Activated B cell treated with CpG ODN at 0.5 μM for 24 hours (primary cell): Measurements from ENCODE around the gene PDGFRB. TPM values are rescaled to one million over a fixed set of nuclear protein-coding genes. Genes with fewer than 3 reads are reported as not detected.

Experiments used
- ATAC-seq: fragments of 200-7000 bp; cut with Tn5 transposase; one replicate; pipeline ENCODE4 v1.10.0; 2021; ENCODE audit warnings: low read depth, mild to moderate bottlenecking, moderate library complexity
- CTCF ChIA-PET: fragments of 350-600 bp; sonication (Branson Sonifier 250); formaldehyde crosslinking; loops from one replicate; lab custom pipeline; 2021; ENCODE audit warnings: antibody characterized with exemption; lab: Charles Lee
- POLR2A ChIA-PET: fragments of 350-600 bp; sonication (Branson Sonifier 250); formaldehyde crosslinking; loops from one replicate; lab custom pipeline; 2021; ENCODE audit warnings: antibody characterized with exemption; lab: Charles Lee
- DNase-seq: peaks from one replicate; pipeline ENCODE4 v3.0.0; 2022
- H3K27ac Mint-ChIP-seq: one replicate; pipeline ENCODE4 v1.8.0; 2020; ENCODE audit warnings: mixed read lengths
- H3K27me3 Mint-ChIP-seq: one replicate; pipeline ENCODE4 v1.8.0; 2021; ENCODE audit warnings: mixed read lengths
- H3K36me3 Mint-ChIP-seq: one replicate; pipeline ENCODE4 v1.8.0; 2021; ENCODE audit warnings: low read depth, mixed read lengths
- H3K4me1 Mint-ChIP-seq: one replicate; pipeline ENCODE4 v1.8.0; 2021; ENCODE audit warnings: mixed read lengths
- H3K4me3 Mint-ChIP-seq: one replicate; pipeline ENCODE4 v1.8.0; 2020; ENCODE audit warnings: mild to moderate bottlenecking, mixed read lengths
- H3K9me3 Mint-ChIP-seq: one replicate; pipeline ENCODE4 v1.8.0; 2020; ENCODE audit warnings: mixed read lengths
- intact Hi-C: fragments of 100-400 bp; cut with micrococcal nuclease; formaldehyde crosslinking; loops from one replicate; pipeline ENCODE4 v1.15.1; 2024
- total RNA-seq: library from RNA; stranded (reverse); gene quantifications from 2 replicates; pipeline ENCODE4 v1.2.3, GENCODE V29; 2022
- TF ChIP-seq, protein P1 (sequence below): fragments of 200-600 bp; IDR thresholded peaks from one replicate; pipeline ENCODE4 v1.8.0; 2022; ENCODE audit warnings: antibody characterized with exemption, mild to moderate bottlenecking

PDGFRB gene
- total RNA-seq, 1 donor from 2014 or later = 1.8 TPM

DNA sequence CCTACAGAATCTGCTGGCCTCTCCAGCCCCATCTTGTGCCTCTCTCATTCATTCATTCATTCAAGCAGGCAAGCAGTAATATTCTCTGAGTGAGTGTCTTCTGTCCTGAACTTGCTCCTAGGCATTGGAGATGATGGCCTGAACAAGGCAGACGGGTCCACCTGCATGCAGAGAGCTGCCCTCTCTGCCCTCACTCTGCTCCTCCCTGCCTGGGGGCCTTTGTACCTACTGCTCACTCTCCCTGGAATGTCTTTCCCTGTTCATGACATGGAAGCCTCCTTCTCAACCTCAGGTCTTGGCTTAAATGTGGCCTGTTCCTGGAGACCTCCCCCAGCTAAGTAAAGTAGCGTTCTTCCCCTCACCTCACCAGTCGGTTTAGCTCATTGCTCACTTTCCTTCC is 17.5 kb upstream of the PDGFRB start:
- ATAC-seq (no peak), DNase-seq (no peak)
- H3K9me3 Mint-ChIP-seq = no peaks in the 10 kb centered on the region
- H3K4me1 Mint-ChIP-seq = no peaks in the 10 kb centered on the region
- H3K27ac Mint-ChIP-seq = no peak overlapping the region
- no peaks in the 10 kb centered on the region for H3K36me3 Mint-ChIP-seq
- POLR2A ChIA-PET = no interaction called here
- H3K27me3 Mint-ChIP-seq = peaks cover 27% of the 10 kb centered on the region
- CTCF ChIA-PET = interaction anchor here (0.6 kb wide), 1 partner anchor 253 kb away, joined by 5 read pairs; no protein-coding TSS in a partner anchor
- H3K4me3 Mint-ChIP-seq = no peak overlapping the region
- TF ChIP-seq, protein P1, sequence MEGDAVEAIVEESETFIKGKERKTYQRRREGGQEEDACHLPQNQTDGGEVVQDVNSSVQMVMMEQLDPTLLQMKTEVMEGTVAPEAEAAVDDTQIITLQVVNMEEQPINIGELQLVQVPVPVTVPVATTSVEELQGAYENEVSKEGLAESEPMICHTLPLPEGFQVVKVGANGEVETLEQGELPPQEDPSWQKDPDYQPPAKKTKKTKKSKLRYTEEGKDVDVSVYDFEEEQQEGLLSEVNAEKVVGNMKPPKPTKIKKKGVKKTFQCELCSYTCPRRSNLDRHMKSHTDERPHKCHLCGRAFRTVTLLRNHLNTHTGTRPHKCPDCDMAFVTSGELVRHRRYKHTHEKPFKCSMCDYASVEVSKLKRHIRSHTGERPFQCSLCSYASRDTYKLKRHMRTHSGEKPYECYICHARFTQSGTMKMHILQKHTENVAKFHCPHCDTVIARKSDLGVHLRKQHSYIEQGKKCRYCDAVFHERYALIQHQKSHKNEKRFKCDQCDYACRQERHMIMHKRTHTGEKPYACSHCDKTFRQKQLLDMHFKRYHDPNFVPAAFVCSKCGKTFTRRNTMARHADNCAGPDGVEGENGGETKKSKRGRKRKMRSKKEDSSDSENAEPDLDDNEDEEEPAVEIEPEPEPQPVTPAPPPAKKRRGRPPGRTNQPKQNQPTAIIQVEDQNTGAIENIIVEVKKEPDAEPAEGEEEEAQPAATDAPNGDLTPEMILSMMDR = no peak
- intact Hi-C loops = no loop called here

- H3K36me3 Mint-ChIP-seq = no peaks in the 10 kb centered on the region
- intact Hi-C loops = no loop called here
Observed at GRCh38 chr5:150172556-150172955, 16.9 kb upstream of the PDGFRB start.

DNA sequence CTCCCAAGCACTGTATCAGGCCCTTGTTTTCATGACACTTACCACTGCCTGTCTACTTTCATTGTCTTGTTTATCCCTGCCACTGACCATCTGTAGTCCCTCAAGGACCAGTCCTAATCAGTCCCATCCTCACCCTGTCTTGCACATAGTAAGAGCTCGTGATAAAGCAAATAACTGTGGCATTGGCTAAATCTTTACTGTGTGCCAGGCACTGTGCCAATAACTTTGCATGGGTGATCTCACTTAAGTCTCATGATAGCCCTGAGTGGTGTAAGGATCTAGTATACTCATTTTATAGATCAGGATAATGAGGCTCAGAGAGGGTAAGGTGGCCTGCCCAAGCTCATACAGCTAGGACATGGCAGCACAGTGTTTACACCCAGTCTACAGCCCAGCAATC is 16.5 kb upstream of the PDGFRB start:
- Mint-ChIP-seq H3K4me1 (peaks cover 2% of the 10 kb centered on the region), H3K9me3 (no peaks in the 10 kb centered on the region), H3K4me3 (no peak overlapping the region), H3K36me3 (no peaks in the 10 kb centered on the region), H3K27ac (no peak overlapping the region), H3K27me3 (peaks cover 35% of the 10 kb centered on the region)
- DNase-seq (no peak), ATAC-seq (no peak)
- TF ChIP-seq, protein P1 = no peak
- ChIA-PET CTCF (no interaction called here), POLR2A (no interaction called here)
- intact Hi-C loops = no loop called here

More at GRCh38 chr5:150172556-150172955, 16.9 kb upstream of the PDGFRB start:
- CTCF ChIA-PET = interaction anchor here (0.6 kb wide), 1 partner anchor 254 kb away, joined by 5 read pairs; no protein-coding TSS in a partner anchor
- H3K9me3 Mint-ChIP-seq = no peaks in the 10 kb centered on the region
- POLR2A ChIA-PET = no interaction called here
- DNase-seq (no peak), ATAC-seq (no peak)
- no peak overlapping the region for H3K4me3 Mint-ChIP-seq
- peaks cover 32% of the 10 kb centered on the region for H3K27me3 Mint-ChIP-seq
- no peak overlapping the region for H3K27ac Mint-ChIP-seq
- peaks cover under 1% of the 10 kb centered on the region for H3K4me1 Mint-ChIP-seq
- TF ChIP-seq, protein P1 = no peak

GRCh38 chr5:150168864-150169263 is 13.2 kb upstream of the PDGFRB start:
- peaks cover 42% of the 10 kb centered on the region for H3K27me3 Mint-ChIP-seq
- no peaks in the 10 kb centered on the region for H3K9me3 Mint-ChIP-seq
- H3K36me3 Mint-ChIP-seq = no peaks in the 10 kb centered on the region
- DNase-seq = no peak
- ChIA-PET POLR2A (no interaction called here), CTCF (no interaction called here)
- no peak overlapping the region for H3K27ac Mint-ChIP-seq
- intact Hi-C loops = no loop called here
- H3K4me1 Mint-ChIP-seq = peaks cover 2% of the 10 kb centered on the region
- ATAC-seq = no peak
- TF ChIP-seq, protein P1 = no peak
- no peak overlapping the region for H3K4me3 Mint-ChIP-seq

DNA sequence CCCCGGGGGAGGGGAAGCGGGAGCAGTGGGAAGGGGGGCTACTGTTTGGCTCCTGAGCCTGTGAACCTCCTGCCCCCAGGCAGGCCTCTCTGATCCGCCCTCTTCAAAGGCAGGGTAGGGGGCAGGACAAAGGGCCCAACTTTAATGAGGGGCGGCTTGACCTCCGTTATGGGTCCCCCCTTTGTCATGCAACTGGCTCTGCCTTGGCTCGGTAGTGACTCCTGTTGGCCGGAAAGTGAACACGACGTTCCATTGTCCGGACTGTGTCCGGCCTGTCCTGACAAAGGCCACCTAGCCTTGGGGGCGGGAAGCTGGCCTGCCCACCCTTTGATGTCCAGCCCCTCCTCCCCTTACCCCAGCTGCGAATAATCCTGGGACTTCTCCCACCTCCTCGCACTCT is 12.3 kb upstream of the PDGFRB start:
- ChIA-PET POLR2A (no interaction called here), CTCF (no interaction called here)
- Mint-ChIP-seq H3K36me3 (no peaks in the 10 kb centered on the region), H3K4me3 (no peak overlapping the region), H3K4me1 (peaks cover 3% of the 10 kb centered on the region), H3K27ac (no peak overlapping the region), H3K27me3 (peaks cover 39% of the 10 kb centered on the region), H3K9me3 (no peaks in the 10 kb centered on the region)
- DNase-seq (no peak), ATAC-seq (no peak)
- TF ChIP-seq, protein P1 = no peak
- intact Hi-C loops = no loop called here
